Vagina (tissue), 2 donors: ENCODE data around the gene ALDH1L1. TPM values are rescaled to one million over a fixed set of nuclear protein-coding genes. Genes with fewer than 3 reads are reported as not detected.
A peak's percentile ranks its signal among the peaks of the same experiment; 100 is the strongest.
"Not testable (repeated sequence)": the region's sequence is repeated elsewhere in the genome, so short reads cannot be mapped to it uniquely, and the experiment has no call there.

Experiments
- DNase-seq, 2 donors: peaks; one replicate each; pipeline ENCODE4 v3.0.0-alpha.2; 2017; ENCODE audit errors: extremely low spot score in 2 of 2
- H3K27ac ChIP-seq: fragments of 200-600 bp; sonication (generic); one replicate; pipeline ENCODE4 v1.5.1; 2019
- H3K27me3 ChIP-seq: fragments of 200-600 bp; sonication (generic); one replicate; pipeline ENCODE4 v1.5.1; 2019
- H3K36me3 ChIP-seq, 2 donors: fragments of 200-600 bp; sonication (generic); one replicate each; pipeline ENCODE4 v1.5.1; 2017 to 2019
- H3K4me1 ChIP-seq: fragments of 200-600 bp; sonication (generic); one replicate; pipeline ENCODE4 v1.5.1; 2019
- H3K4me3 ChIP-seq, 2 donors: fragments of 200-600 bp; sonication (generic); 1 replicate in 1 of 2; 2 replicates in 1 of 2; pipeline ENCODE4 v1.5.1; 2016 to 2019
- H3K9me3 ChIP-seq: fragments of 200-600 bp; sonication (generic); one replicate; pipeline ENCODE4 v1.5.1; 2019
- CTCF ChIP-seq, 3 experiments: fragments of 450-650 bp in 2 of 3; fragments of 200-600 bp in 1 of 3; sonication (generic) in 1 of 3; IDR thresholded peaks; one replicate each; pipeline ENCODE4 v1.5.1; 2017 to 2019; ENCODE audit warnings: antibody characterized with exemption in 3 of 3, mild to moderate bottlenecking in 2 of 3, moderate library complexity in 2 of 3
- POLR2A ChIP-seq, 2 donors: fragments of 450-650 bp; IDR thresholded peaks; one replicate each; pipeline ENCODE4 v1.6.1; 2017; ENCODE audit warnings: antibody characterized with exemption in 2 of 2, mild to moderate bottlenecking in 2 of 2, moderate library complexity in 2 of 2
- POLR2AphosphoS5 ChIP-seq, 2 donors: sonication (generic); formaldehyde crosslinking; IDR thresholded peaks; one replicate each; pipeline ENCODE4 v1.9.0; 2017; ENCODE audit warnings: antibody characterized with exemption in 2 of 2, mild to moderate bottlenecking in 2 of 2, low read depth in 1 of 2; ENCODE audit not compliant: insufficient read depth in 1 of 2
- intact Hi-C: fragments of 100-400 bp; cut with DNase I; formaldehyde crosslinking; loops from one replicate; pipeline ENCODE4 v1.15.1; 2023
- total RNA-seq: library from RNA; depleted of rRNA; stranded (reverse); fragments of >200 nt; gene quantifications from one replicate; pipeline ENCODE4 v1.2.3, GENCODE V29; 2016

Gene ALDH1L1
- total RNA-seq, 1 donor from 2014 or later = 19.2 TPM

- Histone ChIP-seq H3K4me3 (no peak overlapping the region), H3K27ac (no peak overlapping the region), H3K9me3 (peaks cover 6% of the 10 kb centered on the region), H3K36me3 (no peaks in the 10 kb centered on the region), H3K4me1 (peaks cover 17% of the 10 kb centered on the region), H3K27me3 (no peaks in the 10 kb centered on the region)
- intact Hi-C loops = no loop called here
- peak in 1 of 2 donors; percentile 40 for DNase-seq
- TF ChIP-seq POLR2AphosphoS5 (IDR thresholded peaks at IDR 0.05; ENCODE audit: insufficient read depth in 1 of 2, low read depth in 1 of 2) = no peak
- TF ChIP-seq CTCF (IDR thresholded peaks at IDR 0.05) = no peak
- TF ChIP-seq POLR2A (IDR thresholded peaks at IDR 0.05) = no peak
Measured at GRCh38 chr3:126098391-126098858, 82.0 kb downstream of the ALDH1L1 start.

GRCh38 chr3:126097801-126098200, 82.6 kb downstream of the ALDH1L1 start:
- peak in 1 of 2 donors; percentile 47 for DNase-seq
- TF ChIP-seq POLR2AphosphoS5 (IDR thresholded peaks at IDR 0.05; ENCODE audit: insufficient read depth in 1 of 2, low read depth in 1 of 2) (no peak), CTCF (IDR thresholded peaks at IDR 0.05) (no peak), POLR2A (IDR thresholded peaks at IDR 0.05) (no peak)

GRCh38 chr3:126096274-126096673, 84.1 kb downstream of the ALDH1L1 start:
- H3K36me3 ChIP-seq, intact Hi-C loops, H3K9me3 ChIP-seq, DNase-seq, H3K4me3 ChIP-seq, H3K27ac ChIP-seq, H3K4me1 ChIP-seq, H3K27me3 ChIP-seq: not testable (repeated sequence)

More at GRCh38 chr3:126097801-126098200, 82.6 kb downstream of the ALDH1L1 start:
- Histone ChIP-seq H3K27me3 (no peaks in the 10 kb centered on the region), H3K9me3 (peaks cover 6% of the 10 kb centered on the region), H3K27ac (no peak overlapping the region), H3K4me1 (peaks cover 11% of the 10 kb centered on the region), H3K4me3 (no peak overlapping the region), H3K36me3 (no peaks in the 10 kb centered on the region)
- intact Hi-C loops = no loop called here

- intact Hi-C loops, H3K27ac ChIP-seq, H3K4me1 ChIP-seq, H3K4me3 ChIP-seq, H3K27me3 ChIP-seq, DNase-seq, H3K9me3 ChIP-seq, H3K36me3 ChIP-seq: not testable (repeated sequence)
Measured at GRCh38 chr3:126092128-126092527, 88.3 kb downstream of the ALDH1L1 start.

- Histone ChIP-seq H3K27me3 (no peaks in the 10 kb centered on the region), H3K36me3 (no peaks in the 10 kb centered on the region), H3K4me3 (no peak overlapping the region), H3K27ac (no peak overlapping the region), H3K9me3 (no peaks in the 10 kb centered on the region), H3K4me1 (peaks cover 13% of the 10 kb centered on the region)
- intact Hi-C loops = no loop called here
- TF ChIP-seq POLR2AphosphoS5 (IDR thresholded peaks at IDR 0.05; ENCODE audit: insufficient read depth in 1 of 2, low read depth in 1 of 2) (no peak), CTCF (IDR thresholded peaks at IDR 0.05) (no peak), POLR2A (IDR thresholded peaks at IDR 0.05) (no peak)
- DNase-seq = no peak
Measured at GRCh38 chr3:126087552-126088175, 92.7 kb downstream of the ALDH1L1 start.

- Histone ChIP-seq H3K27me3 (no peaks in the 10 kb centered on the region), H3K9me3 (no peaks in the 10 kb centered on the region), H3K4me1 (peaks cover 23% of the 10 kb centered on the region), H3K36me3 (no peaks in the 10 kb centered on the region), H3K27ac (no peak overlapping the region), H3K4me3 (no peak overlapping the region)
- no peak for DNase-seq
- intact Hi-C loops = no loop called here
- TF ChIP-seq CTCF (IDR thresholded peaks at IDR 0.05) (no peak), POLR2A (IDR thresholded peaks at IDR 0.05) (no peak), POLR2AphosphoS5 (IDR thresholded peaks at IDR 0.05; ENCODE audit: insufficient read depth in 1 of 2, low read depth in 1 of 2) (no peak)
Measured at GRCh38 chr3:126085841-126086240, 94.5 kb downstream of the ALDH1L1 start.
